Psoas muscle (tissue), 8 donors: Measurements from ENCODE around the gene SLAMF8. TPM values are rescaled to one million over a fixed set of nuclear protein-coding genes. Genes with fewer than 3 reads are reported as not detected.

Source experiments
- ATAC-seq, 4 donors: fragments of 200-7000 bp; cut with Tn5 transposase; one replicate each; pipeline ENCODE4 v1.9.1; 2020; ENCODE audit warnings: moderate library complexity in 3 of 4, mild to moderate bottlenecking in 2 of 4
- DNase-seq, 2 donors: peaks; one replicate each; pipeline ENCODE4 v3.0.0-alpha.2; 2020
- H3K27ac ChIP-seq: fragments of 200-600 bp; one replicate; pipeline ENCODE4 v1.8.0; 2022
- H3K27me3 ChIP-seq, 3 donors: fragments of 200-600 bp in 1 of 3; one replicate each; pipeline versions ENCODE4 v1.6.1 to v1.8.0; 2013 to 2022; ENCODE audit warnings: low read length in 2 of 3, mild to moderate bottlenecking in 2 of 3, moderate library complexity in 1 of 3; ENCODE audit not compliant: insufficient read depth in 3 of 3
- H3K36me3 ChIP-seq, 2 donors: fragments of 200-600 bp in 1 of 2; one replicate each; pipeline versions ENCODE4 v1.6.1 to v1.8.0; 2013 to 2022; ENCODE audit warnings: low read depth in 1 of 2, mild to moderate bottlenecking in 1 of 2, moderate library complexity in 1 of 2; ENCODE audit not compliant: insufficient read depth in 1 of 2
- H3K4me1 ChIP-seq: fragments of 200-600 bp; one replicate; pipeline ENCODE4 v1.8.0; 2022
- H3K4me3 ChIP-seq: fragments of 200-600 bp; one replicate; pipeline ENCODE4 v1.8.0; 2022; ENCODE audit warnings: mild to moderate bottlenecking
- H3K9me3 ChIP-seq: fragments of 200-600 bp; one replicate; pipeline ENCODE4 v1.8.0; 2022
- CTCF ChIP-seq: fragments of 200-600 bp; IDR thresholded peaks from one replicate; pipeline ENCODE4 v1.8.0; 2022; ENCODE audit warnings: antibody characterized with exemption
- WGBS, 3 donors: extraction: QIAGEN DNeasy Blood & Tissue Kit; methylation state at CpG; one replicate each; pipeline versions ENCODE4 v1.1.6 to v1.1.7; 2013; 5-methylcytosine and 5-hydroxymethylcytosine counted together
- intact Hi-C, 2 donors: fragments of 100-400 bp; cut with DNase I; formaldehyde crosslinking; loops; one replicate each; pipeline versions ENCODE4 v1.11.0 to v1.14.2; 2022
- polyA plus RNA-seq, 3 donors: library from polyadenylated mRNA; stranded (reverse); fragments of 200-250 nt; gene quantifications; one replicate each; pipeline ENCODE4 v1.2.3, GENCODE V29; 2013
- total RNA-seq, 4 donors: library from RNA; stranded (reverse); fragmentation: NEBNext Ultra II Directional in 2 of 4; extraction: Animal tissue kit (Norgen Biotek cat#: 25700) in 2 of 4; gene quantifications; one replicate each; pipeline versions ENCODE4 v1.2.1 to v1.2.4, GENCODE V29; 2021 to 2023
- donor health status: healthy with polysubstance abuse.
- donor health status: DM: no; HTN: no; CAD: no; lungs with moderate emphysema.
- donor health status: Bipolar disorder and iron deficiency.
- donor health status: healthy.
- donor health status: DM: yes; HTN: yes; CAD: no.
- donor health status: DM: no; HTN: no; CAD: no.
- donor health status: DM: no; HTN: no; CAD: no.
- donor health status: DM: yes; HTN: yes; CAD: no.

Gene SLAMF8
- total and polyA plus RNA-seq, 7 donors: 0.10 to 1.6 (median 1.1) TPM

GRCh38 chr1:159860456-159860855 is 33.8 kb downstream of the SLAMF8 start:
- peaks cover 0 to 1% (median 0%) of the 10 kb centered on the region in 3 donors for H3K27me3 ChIP-seq
- DNase-seq (no peak), ATAC-seq (no peak)
- no peaks in the 10 kb centered on the region for H3K4me1 ChIP-seq
- WGBS, 3 donors: 53 to 65% (median 57%) methylated on average over 3 of the region's 3 CpGs
- H3K4me3 ChIP-seq: no peak overlapping the region
- H3K36me3 ChIP-seq: no peaks in the 10 kb centered on the region
- no peak overlapping the region for H3K27ac ChIP-seq
- H3K9me3 ChIP-seq: no peaks in the 10 kb centered on the region
- TF ChIP-seq CTCF: no peak
- intact Hi-C loops: no loop called here

- WGBS, 3 donors: 65 to 81% (median 71%) methylated on average over 8 of the region's 8 CpGs
- H3K4me3 ChIP-seq: no peak overlapping the region
- no peaks in the 10 kb centered on the region for H3K4me1 ChIP-seq
- no peak overlapping the region for H3K27ac ChIP-seq
- TF ChIP-seq CTCF: no peak
- no peaks in the 10 kb centered on the region for H3K36me3 ChIP-seq
- no peaks in the 10 kb centered on the region for H3K27me3 ChIP-seq
- ATAC-seq (no peak), DNase-seq (no peak)
- intact Hi-C loops: no loop called here
- no peaks in the 10 kb centered on the region for H3K9me3 ChIP-seq
Measured at GRCh38 chr1:159861218-159861617, 34.5 kb downstream of the SLAMF8 start.

GRCh38 chr1:159862031-159862430 is 35.4 kb downstream of the SLAMF8 start:
- no peaks in the 10 kb centered on the region for H3K4me1 ChIP-seq
- H3K27me3 ChIP-seq: no peaks in the 10 kb centered on the region
- H3K9me3 ChIP-seq: no peaks in the 10 kb centered on the region
- intact Hi-C loops: no loop called here
- 73 to 85% (median 79%) methylated on average over 5 of the region's 5 CpGs for WGBS, 3 donors
- DNase-seq (no peak), ATAC-seq (no peak)
- no peaks in the 10 kb centered on the region for H3K36me3 ChIP-seq
- no peak for TF ChIP-seq CTCF
- H3K27ac ChIP-seq: no peak overlapping the region
- H3K4me3 ChIP-seq: no peak overlapping the region

- DNase-seq: no peak
- WGBS, 3 donors: 61 to 79% (median 70%) methylated on average over 4 of the region's 4 CpGs
Measured at GRCh38 chr1:159862557-159862956, 35.9 kb downstream of the SLAMF8 start, which contains the start of gene VSIG8. Gene VSIG8, minus strand, starts transcription at chr1:159862657. Its CDS starts 136 bp downstream, at chr1:159862521.

More at GRCh38 chr1:159862557-159862956, 35.9 kb downstream of the SLAMF8 start, which contains the start of gene VSIG8:
- intact Hi-C loops: no loop called here
- Histone ChIP-seq H3K4me3 (no peak within 1 kb of the TSS), H3K27me3 (no peaks in the 10 kb centered on the region), H3K4me1 (no peaks in the 10 kb centered on the region), H3K9me3 (no peaks in the 10 kb centered on the region), H3K36me3 (no peaks in the 10 kb centered on the region), H3K27ac (no peak within 1 kb of the TSS)
- ATAC-seq: no peak
- no peak for TF ChIP-seq CTCF
